H1 (cell line): ENCODE measurements around the gene AQP12A. TPM values are rescaled to one million over a fixed set of nuclear protein-coding genes. Genes with fewer than 3 reads are reported as not detected.

Experiments used
- CTCF ChIA-PET: fragments of 300-600 bp; sonication (Branson Sonifier 250); formaldehyde crosslinking; loops from one replicate; lab custom pipeline; 2021; ENCODE audit not compliant: partially characterized antibody; lab: Charles Lee
- POLR2A ChIA-PET: fragments of 300-600 bp; sonication (Branson Sonifier 250); formaldehyde crosslinking; loops from one replicate; lab custom pipeline; 2021; ENCODE audit warnings: inconsistent platforms; ENCODE audit not compliant: partially characterized antibody; lab: Charles Lee
- DNase-seq, 2 experiments: peaks; one replicate each; pipeline versions ENCODE4 v3.0.0 to v3.0.0-alpha.2; 2010 to 2022; ENCODE audit warnings: low spot score in 2 of 2, low read depth in 1 of 2, mixed read lengths in 1 of 2
- FAIRE-seq: peaks from 2 replicates; lab custom pipeline; 2011; peaks lifted over from hg19 to GRCh38; lab: Jason Lieb, UNC
- H2AFZ ChIP-seq: 2 replicates; pipeline ENCODE4 v1.8.1; 2012; ENCODE audit warnings: low read length, inconsistent platforms
- H2AK5ac ChIP-seq: 2 replicates; pipeline ENCODE4 v1.6.1; 2013; ENCODE audit warnings: low read depth, low read length
- H2BK120ac ChIP-seq: replicated peaks from 2 replicates; pipeline ENCODE3; 2013; ENCODE audit warnings: low read depth, low read length, inconsistent platforms
- H2BK12ac ChIP-seq: 2 replicates; pipeline ENCODE4 v1.6.1; 2013; ENCODE audit warnings: low read depth, low read length
- H2BK15ac ChIP-seq: 2 replicates; pipeline ENCODE4 v1.6.1; 2013; ENCODE audit warnings: low read length
- H2BK20ac ChIP-seq: 2 replicates; pipeline ENCODE4 v1.6.1; 2013; ENCODE audit warnings: low read length
- H2BK5ac ChIP-seq: 2 replicates; pipeline ENCODE4 v1.6.1; 2013; ENCODE audit warnings: low read depth, low read length
- H3K14ac ChIP-seq: 2 replicates; pipeline ENCODE4 v1.6.1; 2013; ENCODE audit warnings: inconsistent platforms; ENCODE audit not compliant: insufficient read length
- H3K18ac ChIP-seq: 2 replicates; pipeline ENCODE4 v1.6.1; 2013; ENCODE audit warnings: low read length; ENCODE audit errors: extremely low read depth
- H3K23ac ChIP-seq: 2 replicates; pipeline ENCODE4 v1.6.1; 2013; ENCODE audit warnings: inconsistent platforms; ENCODE audit not compliant: insufficient read length
- H3K23me2 ChIP-seq: 2 replicates; pipeline ENCODE4 v1.6.1; 2013; ENCODE audit warnings: low read depth, low read length
- H3K27ac ChIP-seq: 2 replicates; pipeline ENCODE4 v1.6.1; 2011; ENCODE audit warnings: low read depth, low read length, inconsistent platforms
- H3K27me3 ChIP-seq, 4 experiments: replicated peaks in 1 of 4; 1 replicate in 1 of 4; 2 replicates in 3 of 4; pipeline versions ENCODE4 v1.6.1 to v1.8.1; 2011 to 2013; ENCODE audit warnings: low read length in 3 of 4, mild to moderate bottlenecking in 3 of 4, inconsistent platforms in 2 of 4, mixed read lengths in 2 of 4, moderate library complexity in 1 of 4; ENCODE audit not compliant: control insufficient read depth in 3 of 4, insufficient read depth in 3 of 4; ENCODE audit errors: extremely low read depth in 1 of 4
- H3K36me3 ChIP-seq, 4 experiments: 2 replicates each; pipeline versions ENCODE4 v1.6.1 to v1.8.1; 2011 to 2013; ENCODE audit warnings: mild to moderate bottlenecking in 4 of 4, low read length in 3 of 4, moderate library complexity in 2 of 4, control low read depth in 1 of 4, inconsistent platforms in 1 of 4; ENCODE audit not compliant: insufficient read depth in 4 of 4, control insufficient read depth in 2 of 4
- H3K4ac ChIP-seq: replicated peaks from 2 replicates; pipeline ENCODE3; 2013; ENCODE audit warnings: low read length, low read depth, mixed read lengths, inconsistent platforms; ENCODE audit not compliant: insufficient read length
- H3K4me1 ChIP-seq, 4 experiments: replicated peaks in 1 of 4; 1 replicate in 1 of 4; 2 replicates in 3 of 4; pipeline versions ENCODE4 v1.6.1 to v1.8.1; 2011 to 2013; ENCODE audit warnings: low read length in 3 of 4, inconsistent platforms in 2 of 4, mixed read lengths in 1 of 4; ENCODE audit not compliant: insufficient read depth in 4 of 4, control insufficient read depth in 3 of 4
- H3K4me2 ChIP-seq, 2 experiments: 2 replicates each; pipeline versions ENCODE4 v1.6.1 to v1.8.1; 2011 to 2013; ENCODE audit warnings: low read depth in 2 of 2, low read length in 2 of 2, control low read depth in 1 of 2, inconsistent platforms in 1 of 2, mild to moderate bottlenecking in 1 of 2; ENCODE audit not compliant: insufficient read depth in 1 of 2
- H3K4me3 ChIP-seq, 4 experiments: fragments of 200-600, 300-600 bp in 1 of 4; sonication (generic), shearing (Covaris generic), sonication (Bioruptor Twin) in 1 of 4; 2 replicates each; pipeline versions ENCODE4 v1.5.1 to v1.8.1; 2011 to 2016; ENCODE audit warnings: low read length in 4 of 4, low read depth in 3 of 4, control low read depth in 2 of 4, inconsistent platforms in 2 of 4, mild to moderate bottlenecking in 2 of 4, mixed read lengths in 1 of 4, moderate library complexity in 1 of 4; ENCODE audit not compliant: insufficient read depth in 2 of 4; ENCODE audit errors: extremely low read depth in 1 of 4
- H3K56ac ChIP-seq: replicated peaks from 2 replicates; pipeline ENCODE3; 2013; ENCODE audit warnings: low read depth, mild to moderate bottlenecking, mixed read lengths, low read length, inconsistent platforms; ENCODE audit not compliant: insufficient read length
- H3K79me1 ChIP-seq: 2 replicates; pipeline ENCODE4 v1.6.1; 2013; ENCODE audit warnings: low read depth, low read length, control low read depth
- H3K79me2 ChIP-seq, 2 experiments: 2 replicates each; pipeline versions ENCODE4 v1.6.1 to v1.8.1; 2012 to 2013; ENCODE audit warnings: low read length in 2 of 2, mild to moderate bottlenecking in 2 of 2, inconsistent platforms in 1 of 2; ENCODE audit not compliant: insufficient read depth in 2 of 2, control insufficient read depth in 1 of 2
- H3K9ac ChIP-seq, 4 experiments: replicated peaks in 1 of 4; 1 replicate in 1 of 4; 2 replicates in 3 of 4; pipeline versions ENCODE4 v1.6.1 to v1.8.1; 2011 to 2013; ENCODE audit warnings: low read depth in 3 of 4, low read length in 3 of 4, control low read depth in 2 of 4, mild to moderate bottlenecking in 2 of 4, moderate library complexity in 2 of 4, inconsistent platforms in 1 of 4; ENCODE audit errors: extremely low read depth in 1 of 4
- H3K9me3 ChIP-seq, 2 experiments: 2 replicates each; pipeline versions ENCODE4 v1.6.1 to v1.8.1; 2012 to 2013; ENCODE audit warnings: mild to moderate bottlenecking in 2 of 2, moderate library complexity in 2 of 2, control low read depth in 1 of 2, inconsistent platforms in 1 of 2, low read depth in 1 of 2, low read length in 1 of 2, mixed read lengths in 1 of 2; ENCODE audit not compliant: insufficient read depth in 2 of 2
- H4K20me1 ChIP-seq, 2 experiments: replicated peaks in 1 of 2; 2 replicates each; pipeline versions ENCODE3 to v1.8.1; 2011 to 2013; ENCODE audit warnings: inconsistent platforms in 2 of 2, low read length in 2 of 2, mild to moderate bottlenecking in 1 of 2; ENCODE audit not compliant: insufficient read depth in 2 of 2, control insufficient read depth in 1 of 2
- H4K5ac ChIP-seq: 2 replicates; pipeline ENCODE4 v1.6.1; 2013; ENCODE audit warnings: low read length, low read depth, mixed read lengths, inconsistent platforms; ENCODE audit not compliant: insufficient read length
- H4K8ac ChIP-seq: 2 replicates; pipeline ENCODE4 v1.8.0; 2013; ENCODE audit warnings: mild to moderate bottlenecking, moderate library complexity, low read length, inconsistent platforms; ENCODE audit not compliant: insufficient read depth; ENCODE audit errors: extremely low read depth
- H4K91ac ChIP-seq: replicated peaks from 2 replicates; pipeline ENCODE3; 2013; ENCODE audit warnings: low read length, mixed read lengths, inconsistent platforms; ENCODE audit not compliant: insufficient read length
- CBX8 ChIP-seq: fragments of 300-800, 300-1000 bp; sonication (generic); IDR thresholded peaks from 2 replicates; pipeline ENCODE4 v1.7.1; 2016; ENCODE audit warnings: low read depth, low read length, borderline replicate concordance
- CHD1 ChIP-seq: IDR thresholded peaks from 2 replicates; pipeline ENCODE4 v1.6.1; 2012; ENCODE audit warnings: low read depth, low read length, improper control_type of control experiment
- EP300 ChIP-seq, 2 experiments: IDR thresholded peaks; 1 replicate in 1 of 2; 2 replicates in 1 of 2; pipeline ENCODE4 v1.6.1; 2011 to 2012; ENCODE audit warnings: low read depth in 2 of 2, low read length in 2 of 2, mild to moderate bottlenecking in 2 of 2, borderline replicate concordance in 1 of 2, inconsistent platforms in 1 of 2, moderate library complexity in 1 of 2
- GABPA ChIP-seq: IDR thresholded peaks from 2 replicates; pipeline ENCODE4 v1.6.1; 2011; ENCODE audit warnings: mild to moderate bottlenecking, low read length, moderate library complexity, borderline replicate concordance; ENCODE audit not compliant: insufficient read depth
- GTF2F1 ChIP-seq: IDR thresholded peaks from 2 replicates; pipeline ENCODE4 v1.6.1; 2012; ENCODE audit warnings: low read depth, low read length, improper control_type of control experiment, borderline replicate concordance
- JUN ChIP-seq: IDR thresholded peaks from 2 replicates; pipeline ENCODE4 v1.6.1; 2011; ENCODE audit warnings: low read depth, mild to moderate bottlenecking, improper control_type of control experiment, low read length
- PHF8 ChIP-seq: fragments of 200-600 bp; sonication (generic); conservative IDR thresholded peaks from 2 replicates; pipeline ENCODE4 v1.7.1; 2012; ENCODE audit warnings: low read depth, mild to moderate bottlenecking, inconsistent platforms, low read length, moderate library complexity
- TCF12 ChIP-seq: IDR thresholded peaks from 2 replicates; pipeline ENCODE4 v1.6.1; 2011; ENCODE audit warnings: low read depth, mild to moderate bottlenecking, low read length
- YY1 ChIP-seq: IDR thresholded peaks from 2 replicates; pipeline ENCODE4 v1.6.1; 2011; ENCODE audit warnings: low read depth, mild to moderate bottlenecking, low read length
- WGBS, 2 experiments: shearing (Covaris generic) in 1 of 2; methylation state at CpG; one replicate each; pipeline versions ENCODE4 v1.1.6 to v1.1.7; 2013 to 2015; ENCODE audit warnings: low lambda C conversion rate in 2 of 2, mixed read lengths in 2 of 2, inconsistent platforms in 1 of 2, low coverage in 1 of 2, missing lambda C conversion rate in 1 of 2; ENCODE audit not compliant: insufficient replicate concordance in 2 of 2, insufficient coverage in 1 of 2, insufficient read length in 1 of 2; ENCODE audit errors: extremely low coverage in 1 of 2, missing lambda C conversion rate in 1 of 2; 5-methylcytosine and 5-hydroxymethylcytosine counted together
- polyA plus RNA-seq, 7 experiments: library from polyadenylated mRNA; depleted of rRNA in 3 of 7; stranded (reverse) in 5 of 7; unstranded in 2 of 7; fragments of >200 nt in 5 of 7; fragments of 200-250 nt in 2 of 7; gene quantifications; 1 replicate in 5 of 7; 2 replicates in 1 of 7; 4 replicates in 1 of 7; pipeline versions ENCODE4 v1.2.1 to v1.2.3, GENCODE V29; 2011 to 2013; ENCODE audit warnings: missing spikeins in 2 of 7, mixed read lengths in 2 of 7
- total RNA-seq: library from RNA; stranded (reverse); fragmentation: NEBNext Ultra II Directional; extraction: Animal tissue kit (Norgen Biotek cat#: 25700); gene quantifications from 2 replicates; pipeline ENCODE4 v1.2.1, GENCODE V29; 2021

The AQP12A gene
- total and polyA plus RNA-seq, 2 of the 8 experiments (the other 6 are each of a cell fraction or from before 2014, with no cell fraction given), result not detected

GRCh38 chr2:240720686-240721595 is 29.3 kb downstream of the AQP12A start:
- no peak overlapping the region for H2BK15ac ChIP-seq
- 94% methylated on average over 20 of the region's 25 CpGs; no CpG with 5 or more reads in 1 of the 2 experiments for WGBS, 2 experiments
- H2BK5ac ChIP-seq, result no peak overlapping the region
- no peak overlapping the region for H3K23ac ChIP-seq
- no peak overlapping the region for H2BK20ac ChIP-seq
- no peak overlapping the region for H2AFZ ChIP-seq
- TF ChIP-seq GABPA, result no peak
- TF ChIP-seq CHD1, result no peak
- TF ChIP-seq TCF12, result no peak
- no peak for TF ChIP-seq GTF2F1
- TF ChIP-seq EP300 (IDR thresholded peaks at IDR 0.05; ENCODE audit: borderline replicate concordance in 1 of 2, low read depth in 2 of 2, low read length in 2 of 2), result no peak
- no peak for TF ChIP-seq PHF8
- TF ChIP-seq YY1, result no peak
- no peak for TF ChIP-seq JUN
- TF ChIP-seq CBX8, result no peak
- no peak overlapping the region for H4K5ac ChIP-seq
- no peak overlapping the region for H3K14ac ChIP-seq
- no peak overlapping the region for H3K4me3 ChIP-seq
- no peak overlapping the region for H2AK5ac ChIP-seq
- H3K27me3 ChIP-seq, result no peaks in the 10 kb centered on the region
- ChIA-PET CTCF (interaction anchor here (1.2 kb wide), 2 partner anchors 14 to 27 kb away, joined by 3 read pairs; no protein-coding TSS in a partner anchor), POLR2A (interaction anchor here (0.6 to 3.5 kb wide), 9 partner anchors 9 to 70 kb away, joined by 3 to 15 read pairs (median 4); no protein-coding TSS in a partner anchor)
- H3K4me1 ChIP-seq, result no peaks in the 10 kb centered on the region
- no peak overlapping the region for H4K8ac ChIP-seq
- H3K9me3 ChIP-seq, result no peaks in the 10 kb centered on the region
- no peak overlapping the region for H3K9ac ChIP-seq
- no peak overlapping the region for H3K4me2 ChIP-seq
- DNase-seq (no peak), FAIRE-seq (no peak)
- H3K79me2 ChIP-seq, result no peaks in the 10 kb centered on the region
- no peak overlapping the region for H3K56ac ChIP-seq
- H2BK120ac ChIP-seq, result no peak overlapping the region
- H3K18ac ChIP-seq, result no peak overlapping the region
- H3K79me1 ChIP-seq, result peaks cover 2% of the 10 kb centered on the region
- no peak overlapping the region for H3K27ac ChIP-seq
- H2BK12ac ChIP-seq, result no peak overlapping the region
- no peak overlapping the region for H3K4ac ChIP-seq
- H3K36me3 ChIP-seq, result peaks cover 28 to 88% (median 68%) of the 10 kb centered on the region in 4 experiments
- H3K23me2 ChIP-seq, result no peaks in the 10 kb centered on the region
- peaks cover 10 to 15% of the 10 kb centered on the region in 2 experiments for H4K20me1 ChIP-seq
- no peak overlapping the region for H4K91ac ChIP-seq
